ENCODE data around the gene DNAJC13. TPM values are rescaled to one million over a fixed set of nuclear protein-coding genes. Genes with fewer than 3 reads are reported as not detected.

Gene DNAJC13
- total RNA-seq, 1 experiment from 2014 or later, result 33.0 TPM

DNA sequence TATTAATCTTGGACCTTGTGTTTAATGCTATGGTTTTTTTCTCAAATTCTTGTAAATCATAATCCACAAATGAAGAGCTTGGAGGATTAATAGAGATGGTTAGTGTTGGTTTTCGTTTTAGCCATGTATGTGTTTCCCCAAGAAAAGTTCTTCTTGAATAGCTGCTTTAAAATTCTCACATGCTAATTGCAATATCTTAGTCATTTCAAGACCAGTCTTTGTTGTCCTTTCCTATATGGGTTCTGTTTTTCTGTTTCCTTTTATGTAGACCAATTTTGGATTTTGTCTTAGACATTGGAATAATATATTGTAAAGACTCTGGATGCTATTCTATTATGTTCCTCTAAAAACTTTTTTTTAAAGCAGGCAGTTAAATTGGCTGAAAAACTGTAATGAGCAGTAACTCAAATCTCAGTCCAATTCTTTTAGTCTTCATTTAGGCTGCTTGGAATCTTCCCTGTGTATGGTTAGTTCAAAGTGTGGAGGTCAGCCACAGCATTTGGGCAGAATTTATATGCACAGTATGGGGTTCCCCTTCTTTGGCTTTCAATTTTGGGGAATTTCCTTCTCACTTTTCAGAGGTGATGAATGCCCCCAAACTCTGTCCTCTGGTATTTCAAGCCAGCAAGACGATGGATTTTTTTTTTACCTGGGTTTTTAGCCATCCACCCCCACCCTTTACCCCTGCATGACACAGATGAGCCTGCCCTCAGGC, 39.1 kb upstream of the DNAJC13 start:
- H3K27me3 Mint-ChIP-seq (ENCODE audit: insufficient read depth, unreplicated experiment), result no peaks in the 10 kb centered on the region
- H3K27ac Mint-ChIP-seq (ENCODE audit: low read depth, unreplicated experiment), result no peak overlapping the region
- intact Hi-C loops (cut with micrococcal nuclease), result no loop called here
- no peak for DNase-seq (ENCODE audit: unreplicated experiment)
- no peak overlapping the region for H3K4me3 Mint-ChIP-seq (ENCODE audit: unreplicated experiment)
- no peaks in the 10 kb centered on the region for H3K4me1 Mint-ChIP-seq (ENCODE audit: insufficient read depth, unreplicated experiment)
- no peaks in the 10 kb centered on the region for H3K36me3 Mint-ChIP-seq (ENCODE audit: insufficient read depth, unreplicated experiment)
- CTCF ChIA-PET, result interaction anchor here (1.0 to 2.2 kb wide), 4 partner anchors 11 to 28 kb away, joined by 3 to 6 read pairs (median 4); no protein-coding TSS in a partner anchor
- TF ChIP-seq, protein P1, sequence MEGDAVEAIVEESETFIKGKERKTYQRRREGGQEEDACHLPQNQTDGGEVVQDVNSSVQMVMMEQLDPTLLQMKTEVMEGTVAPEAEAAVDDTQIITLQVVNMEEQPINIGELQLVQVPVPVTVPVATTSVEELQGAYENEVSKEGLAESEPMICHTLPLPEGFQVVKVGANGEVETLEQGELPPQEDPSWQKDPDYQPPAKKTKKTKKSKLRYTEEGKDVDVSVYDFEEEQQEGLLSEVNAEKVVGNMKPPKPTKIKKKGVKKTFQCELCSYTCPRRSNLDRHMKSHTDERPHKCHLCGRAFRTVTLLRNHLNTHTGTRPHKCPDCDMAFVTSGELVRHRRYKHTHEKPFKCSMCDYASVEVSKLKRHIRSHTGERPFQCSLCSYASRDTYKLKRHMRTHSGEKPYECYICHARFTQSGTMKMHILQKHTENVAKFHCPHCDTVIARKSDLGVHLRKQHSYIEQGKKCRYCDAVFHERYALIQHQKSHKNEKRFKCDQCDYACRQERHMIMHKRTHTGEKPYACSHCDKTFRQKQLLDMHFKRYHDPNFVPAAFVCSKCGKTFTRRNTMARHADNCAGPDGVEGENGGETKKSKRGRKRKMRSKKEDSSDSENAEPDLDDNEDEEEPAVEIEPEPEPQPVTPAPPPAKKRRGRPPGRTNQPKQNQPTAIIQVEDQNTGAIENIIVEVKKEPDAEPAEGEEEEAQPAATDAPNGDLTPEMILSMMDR (IDR thresholded peaks at IDR 0.05; ENCODE audit: unreplicated experiment), result no peak
- no TSS peak for BruUV-seq (replicated peaks)
- POLR2A ChIA-PET, result no interaction called here
- no peaks in the 10 kb centered on the region for H3K9me3 Mint-ChIP-seq (ENCODE audit: unreplicated experiment)

DNA sequence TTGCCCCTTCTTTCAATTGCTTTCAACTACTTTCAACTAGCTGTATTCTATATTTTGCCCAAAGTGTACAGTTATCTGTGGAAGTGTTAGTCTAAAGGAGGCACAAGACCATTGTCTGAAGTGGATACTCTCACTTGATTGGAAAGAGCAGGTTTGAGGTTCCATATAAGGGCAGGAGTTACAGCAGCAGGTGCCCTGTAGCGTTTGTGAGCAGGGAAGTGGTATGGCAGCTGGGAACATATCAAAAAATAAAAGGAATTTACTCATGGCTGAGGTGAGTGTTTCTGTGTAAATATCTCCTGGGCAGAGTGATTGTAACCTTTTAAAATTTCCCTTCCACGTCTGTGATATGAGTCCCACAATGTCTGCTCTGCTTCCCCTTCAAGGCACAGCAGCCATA, 38.5 kb upstream of the DNAJC13 start:
- DNase-seq (ENCODE audit: unreplicated experiment), result no peak
- Mint-ChIP-seq H3K27ac (ENCODE audit: low read depth, unreplicated experiment) (no peak overlapping the region), H3K9me3 (ENCODE audit: unreplicated experiment) (no peaks in the 10 kb centered on the region), H3K27me3 (ENCODE audit: insufficient read depth, unreplicated experiment) (no peaks in the 10 kb centered on the region), H3K4me3 (ENCODE audit: unreplicated experiment) (no peak overlapping the region), H3K4me1 (ENCODE audit: insufficient read depth, unreplicated experiment) (no peaks in the 10 kb centered on the region), H3K36me3 (ENCODE audit: insufficient read depth, unreplicated experiment) (no peaks in the 10 kb centered on the region)
- TF ChIP-seq, protein P1 (IDR thresholded peaks at IDR 0.05; ENCODE audit: unreplicated experiment), result no peak
- intact Hi-C loops (cut with micrococcal nuclease), result no loop called here
- POLR2A ChIA-PET, result no interaction called here
- CTCF ChIA-PET, result interaction anchor here (1.0 to 2.2 kb wide), 3 partner anchors 10 to 24 kb away, joined by 3 to 6 read pairs (median 3); no protein-coding TSS in a partner anchor
- BruUV-seq (replicated peaks), result no TSS peak

DNA sequence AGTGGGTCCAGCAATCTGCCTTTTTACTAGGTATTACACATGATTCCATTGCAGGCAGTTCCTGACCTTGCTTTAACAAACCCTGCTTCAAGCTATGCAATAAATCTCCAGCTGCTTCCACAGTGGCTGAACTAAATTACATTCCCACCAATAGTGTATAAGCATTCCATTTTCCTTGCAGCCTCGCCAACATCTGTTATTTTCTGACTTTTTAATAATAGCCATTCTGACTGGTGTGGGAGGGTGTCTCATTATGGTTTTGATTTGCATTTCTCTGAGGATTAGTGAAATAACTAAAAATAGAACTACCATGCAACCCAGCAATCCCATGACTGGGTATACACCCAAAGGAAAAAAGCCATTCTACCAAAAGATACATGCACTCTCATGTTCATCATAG, 36.4 kb upstream of the DNAJC13 start:
- POLR2A ChIA-PET, result no interaction called here
- no TSS peak for BruUV-seq (replicated peaks)
- DNase-seq (ENCODE audit: unreplicated experiment), result no peak

DNA sequence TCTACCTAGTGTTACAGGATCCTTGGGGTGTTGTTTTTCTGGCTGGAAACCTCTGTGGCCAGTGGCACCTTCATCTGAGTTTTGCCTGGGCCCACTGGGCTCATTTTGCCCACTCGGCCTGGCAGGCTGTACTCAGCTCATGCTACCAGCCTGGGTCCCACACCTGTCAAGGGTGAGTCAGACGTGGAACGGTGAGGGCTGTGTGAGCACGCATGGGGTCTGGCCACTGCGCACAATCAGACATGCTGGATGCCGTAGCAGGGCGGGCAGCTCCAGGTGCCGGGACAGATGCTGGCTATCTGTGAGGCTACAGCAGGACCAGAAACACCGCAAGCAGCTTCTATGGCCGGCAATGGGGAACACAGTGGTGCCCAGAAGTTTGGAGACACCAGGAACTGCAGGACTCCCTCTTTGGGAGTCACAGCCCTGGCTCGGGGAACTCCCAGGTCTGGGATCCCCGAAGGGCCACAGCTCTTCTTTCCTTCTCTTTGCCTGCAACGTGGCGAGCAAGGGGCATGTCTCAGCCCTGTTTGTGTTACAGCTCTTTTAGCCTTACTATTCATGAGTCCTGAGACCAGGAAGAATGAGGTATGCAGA, 35.9 kb upstream of the DNAJC13 start:
- POLR2A ChIA-PET, result no interaction called here

More for the DNA sequence above, 36.4 kb upstream of the DNAJC13 start:
- CTCF ChIA-PET, result interaction anchor here (0.9 kb wide), 2 partner anchors 11 to 31 kb away, joined by 3 to 5 read pairs; no protein-coding TSS in a partner anchor
- Mint-ChIP-seq H3K27ac (ENCODE audit: low read depth, unreplicated experiment) (no peak overlapping the region), H3K9me3 (ENCODE audit: unreplicated experiment) (no peaks in the 10 kb centered on the region), H3K4me3 (ENCODE audit: unreplicated experiment) (no peak overlapping the region), H3K27me3 (ENCODE audit: insufficient read depth, unreplicated experiment) (no peaks in the 10 kb centered on the region), H3K36me3 (ENCODE audit: insufficient read depth, unreplicated experiment) (no peaks in the 10 kb centered on the region), H3K4me1 (ENCODE audit: insufficient read depth, unreplicated experiment) (no peaks in the 10 kb centered on the region)
- intact Hi-C loops (cut with micrococcal nuclease), result no loop called here
- TF ChIP-seq, protein P1 (IDR thresholded peaks at IDR 0.05; ENCODE audit: unreplicated experiment), result no peak

More for the DNA sequence above, 35.9 kb upstream of the DNAJC13 start:
- CTCF ChIA-PET, result interaction anchor here (0.6 to 1.3 kb wide), 4 partner anchors 9 to 32 kb away, joined by 3 to 6 read pairs (median 4); no protein-coding TSS in a partner anchor
- TF ChIP-seq, protein P1 (IDR thresholded peaks at IDR 0.05; ENCODE audit: unreplicated experiment), result no peak
- Mint-ChIP-seq H3K27ac (ENCODE audit: low read depth, unreplicated experiment) (no peak overlapping the region), H3K4me3 (ENCODE audit: unreplicated experiment) (no peak overlapping the region), H3K4me1 (ENCODE audit: insufficient read depth, unreplicated experiment) (no peaks in the 10 kb centered on the region), H3K9me3 (ENCODE audit: unreplicated experiment) (no peaks in the 10 kb centered on the region), H3K27me3 (ENCODE audit: insufficient read depth, unreplicated experiment) (no peaks in the 10 kb centered on the region), H3K36me3 (ENCODE audit: insufficient read depth, unreplicated experiment) (no peaks in the 10 kb centered on the region)
- DNase-seq (ENCODE audit: unreplicated experiment), result no peak
- BruUV-seq (replicated peaks), result no TSS peak
- intact Hi-C loops (cut with micrococcal nuclease), result no loop called here
